Smooth muscle cell (in vitro differentiated cells): ENCODE measurements around the gene VWA1. TPM values are rescaled to one million over a fixed set of nuclear protein-coding genes. Genes with fewer than 3 reads are reported as not detected.
"Not testable (repeated sequence)": the region's sequence is repeated elsewhere in the genome, so short reads cannot be mapped to it uniquely, and the experiment has no call there.

ENCODE experiments used
- DNase-seq: peaks from one replicate; lab custom pipeline; 2025; ENCODE audit not compliant: unreplicated experiment; lab: John Stamatoyannopoulos, UW
- H2AFZ ChIP-seq: fragments of 200-600 bp; sonication (generic); 2 replicates; pipeline ENCODE4 v1.6.0; 2016; ENCODE audit warnings: antibody characterized with exemption, low read depth, mild to moderate bottlenecking
- H3F3A ChIP-seq: fragments of 200-600 bp; sonication (generic); 2 replicates; pipeline ENCODE4 v1.6.0; 2017; ENCODE audit warnings: antibody characterized with exemption, low read depth
- H3K27ac ChIP-seq: fragments of 200-600 bp; sonication (generic); 2 replicates; pipeline ENCODE4 v1.5.1; 2016; ENCODE audit warnings: low read depth, mild to moderate bottlenecking
- H3K27me3 ChIP-seq: fragments of 200-600 bp; sonication (generic); 2 replicates; pipeline ENCODE4 v1.6.1; 2016; ENCODE audit warnings: low read depth, mild to moderate bottlenecking
- H3K36me3 ChIP-seq: fragments of 200-600 bp; sonication (generic); 2 replicates; pipeline ENCODE4 v1.5.1; 2016; ENCODE audit warnings: low read depth
- H3K4me1 ChIP-seq: fragments of 200-600 bp; sonication (generic); 2 replicates; pipeline ENCODE4 v1.5.1; 2016; ENCODE audit warnings: low read depth
- H3K4me2 ChIP-seq: fragments of 200-600 bp; sonication (generic); 2 replicates; pipeline ENCODE4 v1.6.0; 2016; ENCODE audit warnings: mild to moderate bottlenecking
- H3K4me3 ChIP-seq: fragments of 200-600 bp; sonication (generic); 2 replicates; pipeline ENCODE4 v1.5.1; 2016; ENCODE audit warnings: mild to moderate bottlenecking
- H3K79me2 ChIP-seq: fragments of 200-600 bp; sonication (generic); 2 replicates; pipeline ENCODE4 v1.6.0; 2016; ENCODE audit warnings: low read depth, mild to moderate bottlenecking
- H3K9ac ChIP-seq: fragments of 200-600 bp; sonication (generic); 2 replicates; pipeline ENCODE4 v1.6.0; 2016; ENCODE audit warnings: low read depth
- H3K9me3 ChIP-seq: fragments of 200-600 bp; sonication (generic); replicated peaks from 2 replicates; pipeline ENCODE4 v1.5.1; 2016; ENCODE audit warnings: low read depth
- H4K20me1 ChIP-seq: fragments of 200-600 bp; sonication (generic); 2 replicates; pipeline ENCODE4 v1.6.0; 2016; ENCODE audit warnings: low read depth
- CTCF ChIP-seq: fragments of 200-600 bp; sonication (generic); IDR thresholded peaks from 2 replicates; pipeline ENCODE4 v1.5.1; 2017; ENCODE audit warnings: borderline replicate concordance, mild to moderate bottlenecking, antibody characterized with exemption; ENCODE audit not compliant: insufficient read depth, poor library complexity, severe bottlenecking
- WGBS: methylation state at CpG from one replicate; pipeline ENCODE4 v1.1.7; 2016; ENCODE audit warnings: low lambda C conversion rate; 5-methylcytosine and 5-hydroxymethylcytosine counted together
- polyA plus RNA-seq: library from polyadenylated mRNA; unstranded; fragments of >200 nt; fragmentation: Nextera tagmentation; extraction: Ambion mirVana; gene quantifications from 2 replicates; pipeline ENCODE4 v1.2.1, GENCODE V29; 2016
- total RNA-seq: library from RNA; depleted of rRNA; stranded (reverse); fragments of >200 nt; gene quantifications from 2 replicates; pipeline ENCODE4 v1.2.3, GENCODE V29; 2014

The VWA1 gene
- total and polyA plus RNA-seq, 2 experiments from 2014 or later, result 29.5 to 79.2 TPM

GRCh38 chr1:1426496-1427105 is 8.9 kb upstream of the VWA1 start:
- H3K4me2 ChIP-seq, result no peak overlapping the region
- no peak overlapping the region for H3K27ac ChIP-seq
- TF ChIP-seq CTCF, result no peak
- no peaks in the 10 kb centered on the region for H3K36me3 ChIP-seq
- H3K27me3 ChIP-seq, result no peaks in the 10 kb centered on the region
- no peak overlapping the region for H3K9ac ChIP-seq
- no peak overlapping the region for H3K4me3 ChIP-seq
- H4K20me1 ChIP-seq, result no peaks in the 10 kb centered on the region
- no peak overlapping the region for H2AFZ ChIP-seq
- no peaks in the 10 kb centered on the region for H3K79me2 ChIP-seq
- DNase-seq, result no peak
- WGBS, result 44% methylated on average over 12 of the region's 19 CpGs
- no peaks in the 10 kb centered on the region for H3K9me3 ChIP-seq
- H3F3A ChIP-seq, result peaks cover 25% of the 10 kb centered on the region
- peaks cover 24% of the 10 kb centered on the region for H3K4me1 ChIP-seq

- Histone ChIP-seq H3F3A (peaks cover 25% of the 10 kb centered on the region), H3K27me3 (no peaks in the 10 kb centered on the region), H3K27ac (no peak overlapping the region), H3K9me3 (no peaks in the 10 kb centered on the region), H4K20me1 (no peaks in the 10 kb centered on the region), H3K9ac (no peak overlapping the region), H3K79me2 (no peaks in the 10 kb centered on the region), H3K4me2 (peak overlapping the region; percentile 83), H3K4me1 (peaks cover 31% of the 10 kb centered on the region), H2AFZ (no peak overlapping the region), H3K4me3 (peak overlapping the region; percentile 57), H3K36me3 (no peaks in the 10 kb centered on the region)
- no peak for DNase-seq
- 10% methylated on average over 2 of the region's 66 CpGs for WGBS
- TF ChIP-seq CTCF, result no peak
Observed at GRCh38 chr1:1427106-1427819, 8.2 kb upstream of the VWA1 start.

GRCh38 chr1:1427820-1428148 is 7.7 kb upstream of the VWA1 start:
- peak overlapping the region; percentile 83 for H3K4me2 ChIP-seq
- peaks cover 25% of the 10 kb centered on the region for H3F3A ChIP-seq
- H3K9me3 ChIP-seq, result no peaks in the 10 kb centered on the region
- H3K4me1 ChIP-seq, result peaks cover 36% of the 10 kb centered on the region
- no peaks in the 10 kb centered on the region for H4K20me1 ChIP-seq
- no peaks in the 10 kb centered on the region for H3K27me3 ChIP-seq
- H3K9ac ChIP-seq, result no peak overlapping the region
- peak overlapping the region; percentile 57 for H3K4me3 ChIP-seq
- no peak for DNase-seq
- no CpG with 5 or more reads among the region's 22 CpGs for WGBS
- no peak for TF ChIP-seq CTCF
- no peak overlapping the region for H3K27ac ChIP-seq
- H3K79me2 ChIP-seq, result no peaks in the 10 kb centered on the region
- no peaks in the 10 kb centered on the region for H3K36me3 ChIP-seq
- no peak overlapping the region for H2AFZ ChIP-seq

- Histone ChIP-seq H2AFZ (no peak overlapping the region), H3K36me3 (no peaks in the 10 kb centered on the region), H3K4me2 (no peak overlapping the region), H3K4me1 (peaks cover 40% of the 10 kb centered on the region), H3K9me3 (no peaks in the 10 kb centered on the region), H3K4me3 (no peak overlapping the region), H3K27ac (peak overlapping the region; percentile 89), H3K27me3 (no peaks in the 10 kb centered on the region), H4K20me1 (no peaks in the 10 kb centered on the region), H3K79me2 (no peaks in the 10 kb centered on the region), H3K9ac (no peak overlapping the region), H3F3A (peaks cover 25% of the 10 kb centered on the region)
- no peak for DNase-seq
- 92% methylated on average over 18 of the region's 19 CpGs for WGBS
- TF ChIP-seq CTCF, result no peak
Observed at GRCh38 chr1:1428174-1428573, 7.3 kb upstream of the VWA1 start.

- not testable (repeated sequence) for H3K4me3 ChIP-seq
Observed at GRCh38 chr1:1428967-1429366, 6.5 kb upstream of the VWA1 start.

More at GRCh38 chr1:1428967-1429366, 6.5 kb upstream of the VWA1 start:
- Histone ChIP-seq H3K27ac (peak overlapping the region; percentile 89), H3F3A (peaks cover 25% of the 10 kb centered on the region), H3K4me1 (peaks cover 48% of the 10 kb centered on the region), H3K4me2 (peak overlapping the region; percentile 61)
- not testable (repeated sequence) for H3K79me2 ChIP-seq, H3K36me3 ChIP-seq, H3K9me3 ChIP-seq, H3K9ac ChIP-seq, H3K27me3 ChIP-seq, DNase-seq, H2AFZ ChIP-seq, H4K20me1 ChIP-seq
- WGBS, result 95% methylated on average over 6 of the region's 6 CpGs
